GM18517 (cell line): ENCODE data around the gene GALNT10.
A peak's percentile ranks its signal among the peaks of the same experiment; 100 is the strongest.
"Not testable (repeated sequence)": the region's sequence is repeated elsewhere in the genome, so short reads cannot be mapped to it uniquely, and the experiment has no call there.

Source experiments
- ATAC-seq: cut with Tn5 transposase; IDR thresholded peaks from one replicate; pipeline ENCODE4 v1.9.1; 2021; ENCODE audit warnings: mild to moderate bottlenecking, moderate library complexity; ENCODE audit not compliant: unreplicated experiment

Gene GALNT10

GRCh38 chr5:154190595-154191304, at the start of gene GALNT10:
GALNT10 (plus strand) TSS chr5:154190733; CDS start chr5:154190867, 134 bp downstream.
- ATAC-seq = peak; percentile 64

GRCh38 chr5:154141745-154142221, 48.8 kb upstream of the GALNT10 start:
- no peak for ATAC-seq

- ATAC-seq = no peak
Observed at GRCh38 chr5:154143211-154143641, 47.3 kb upstream of the GALNT10 start.

- ATAC-seq = no peak
Observed at GRCh38 chr5:154145268-154145667, 45.3 kb upstream of the GALNT10 start.

GRCh38 chr5:154146409-154146808, 44.1 kb upstream of the GALNT10 start:
- ATAC-seq = no peak

GRCh38 chr5:154147666-154148065, 42.9 kb upstream of the GALNT10 start:
- ATAC-seq = no peak

GRCh38 chr5:154150471-154150870, 40.1 kb upstream of the GALNT10 start:
- not testable (repeated sequence) for ATAC-seq

- no peak for ATAC-seq
Observed at GRCh38 chr5:154157483-154158378, 32.8 kb upstream of the GALNT10 start.

- no peak for ATAC-seq
Observed at GRCh38 chr5:154158379-154158737, 32.2 kb upstream of the GALNT10 start.

GRCh38 chr5:154159343-154159742, 31.2 kb upstream of the GALNT10 start:
- no peak for ATAC-seq

- ATAC-seq = no peak
Observed at GRCh38 chr5:154162539-154163151, 27.9 kb upstream of the GALNT10 start.

GRCh38 chr5:154163327-154164248, 26.9 kb upstream of the GALNT10 start:
- no peak for ATAC-seq

- no peak for ATAC-seq
Observed at GRCh38 chr5:154164249-154164581, 26.3 kb upstream of the GALNT10 start.

- no peak for ATAC-seq
Observed at GRCh38 chr5:154165886-154166285, 24.6 kb upstream of the GALNT10 start.

GRCh38 chr5:154166901-154167791, 23.4 kb upstream of the GALNT10 start:
- no peak for ATAC-seq

GRCh38 chr5:154168395-154168794, 22.1 kb upstream of the GALNT10 start:
- no peak for ATAC-seq

GRCh38 chr5:154172785-154173184, 17.7 kb upstream of the GALNT10 start:
- no peak for ATAC-seq

GRCh38 chr5:154174091-154174490, 16.4 kb upstream of the GALNT10 start:
- ATAC-seq = no peak

GRCh38 chr5:154176181-154176580, 14.4 kb upstream of the GALNT10 start:
- no peak for ATAC-seq
